Stimulated activated CD8-positive, alpha-beta memory T cell treated with anti-CD3 and anti-CD28 coated beads, Interleukin-7, amount 100 ng/mL, for 24 hours (primary cell): ENCODE data around the gene TSSC4.
A peak's percentile ranks its signal among the peaks of the same experiment; 100 is the strongest.

ENCODE experiments used
- DNase-seq: peaks from one replicate; pipeline ENCODE4 v3.0.0-alpha.2; 2020; ENCODE audit warnings: low read depth

Gene TSSC4

DNA sequence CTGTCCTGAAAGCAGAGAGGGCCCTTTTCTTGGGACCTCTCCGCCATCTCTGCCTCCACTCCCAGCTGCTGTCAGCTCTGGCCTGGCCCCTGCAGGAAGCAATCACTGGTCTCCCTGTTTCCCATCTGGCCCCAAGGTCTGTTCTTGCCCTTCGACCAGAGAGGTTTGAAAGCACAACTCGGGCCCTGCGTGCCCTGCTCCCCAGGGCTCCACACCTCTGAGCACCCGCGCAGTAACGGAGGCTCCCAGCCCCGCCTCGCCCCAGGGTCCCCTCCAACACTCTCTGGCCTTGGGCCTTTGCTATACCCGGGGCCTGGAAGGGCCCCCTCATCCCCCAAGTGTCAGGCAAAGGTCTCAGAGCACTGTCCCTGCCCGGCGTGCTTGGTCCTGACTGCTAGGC, 31.2 kb upstream of the TSSC4 start:
- DNase-seq: no peak

DNA sequence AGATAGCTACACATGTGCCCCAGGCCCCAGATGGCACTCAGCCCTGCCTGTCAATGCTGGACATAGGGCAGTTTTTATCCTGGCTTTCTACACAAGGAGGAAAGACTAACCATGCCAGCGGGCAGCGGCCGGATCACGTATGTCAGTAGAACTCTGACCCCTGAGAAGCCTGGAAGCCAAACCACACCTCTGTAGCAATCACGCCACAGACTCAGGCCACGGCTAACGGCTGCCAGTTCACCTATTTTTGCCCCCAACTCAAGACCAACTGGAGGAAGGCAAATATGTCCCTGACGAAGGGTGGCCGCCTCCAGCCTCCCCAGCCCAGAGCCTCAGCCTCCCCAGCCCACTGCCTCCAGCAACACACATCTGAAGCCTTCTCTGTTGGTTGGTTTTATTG, 30.7 kb upstream of the TSSC4 start:
- DNase-seq: no peak

DNA sequence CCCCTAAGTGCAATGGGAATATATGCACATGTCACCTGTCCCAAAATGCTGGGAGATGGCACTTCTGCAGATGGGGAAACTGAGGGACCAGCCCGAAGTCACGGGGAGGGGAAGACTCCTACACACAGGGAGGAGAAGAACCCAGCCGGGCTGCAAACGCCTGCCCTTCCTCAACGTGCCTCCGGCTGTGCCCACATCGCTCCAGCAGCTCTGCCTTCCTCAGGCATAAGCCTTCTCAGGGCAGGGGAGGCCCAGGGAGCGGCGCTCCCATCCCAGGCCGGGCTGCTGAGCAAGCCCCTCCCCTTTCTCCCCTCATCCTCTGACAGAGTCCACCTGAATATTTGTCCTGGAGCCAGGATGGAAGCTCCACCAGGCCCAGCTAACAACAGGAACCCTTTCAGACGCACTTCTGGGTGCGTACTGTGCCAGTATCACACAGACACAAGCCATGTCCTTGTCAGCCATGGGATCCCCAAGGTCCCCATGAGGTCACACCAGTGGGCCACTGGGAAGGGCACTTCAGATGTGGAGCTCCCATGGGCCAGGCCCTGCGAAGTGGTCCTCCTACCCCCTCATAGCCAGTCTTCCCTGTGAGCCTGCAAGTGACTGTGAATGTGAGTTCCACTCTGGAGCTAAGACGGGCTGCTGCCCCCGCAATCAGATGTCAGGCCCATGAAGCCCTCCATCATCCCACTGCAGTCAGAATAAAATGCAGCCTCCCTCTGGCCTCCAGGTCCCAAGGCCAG, 25.9 kb upstream of the TSSC4 start:
- no peak for DNase-seq

DNA sequence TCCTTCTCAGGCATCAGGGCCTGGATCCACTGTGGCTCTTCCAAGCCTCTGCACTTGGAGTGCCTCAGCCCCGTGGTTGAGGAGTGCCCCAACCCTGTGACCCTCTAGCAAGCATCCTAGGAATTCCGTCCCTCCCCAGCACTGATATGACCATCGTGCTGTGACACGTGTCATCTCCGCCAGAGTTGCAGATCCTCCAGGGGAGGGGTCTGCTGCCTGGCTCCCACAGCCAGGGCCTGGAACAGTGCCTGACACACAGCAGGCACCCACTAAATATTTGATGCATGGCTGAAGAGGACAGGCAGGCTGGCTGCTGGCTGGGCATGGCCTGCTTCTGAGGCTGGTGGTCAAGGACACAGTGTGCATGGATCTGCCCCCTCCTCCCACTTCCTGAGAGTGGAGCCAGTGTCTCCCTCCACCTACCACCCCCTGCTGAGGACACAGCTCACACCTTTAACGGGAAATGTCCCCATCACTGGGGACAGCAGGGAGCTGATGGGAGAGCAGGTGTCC, 25.2 kb upstream of the TSSC4 start:
- DNase-seq: no peak

DNA sequence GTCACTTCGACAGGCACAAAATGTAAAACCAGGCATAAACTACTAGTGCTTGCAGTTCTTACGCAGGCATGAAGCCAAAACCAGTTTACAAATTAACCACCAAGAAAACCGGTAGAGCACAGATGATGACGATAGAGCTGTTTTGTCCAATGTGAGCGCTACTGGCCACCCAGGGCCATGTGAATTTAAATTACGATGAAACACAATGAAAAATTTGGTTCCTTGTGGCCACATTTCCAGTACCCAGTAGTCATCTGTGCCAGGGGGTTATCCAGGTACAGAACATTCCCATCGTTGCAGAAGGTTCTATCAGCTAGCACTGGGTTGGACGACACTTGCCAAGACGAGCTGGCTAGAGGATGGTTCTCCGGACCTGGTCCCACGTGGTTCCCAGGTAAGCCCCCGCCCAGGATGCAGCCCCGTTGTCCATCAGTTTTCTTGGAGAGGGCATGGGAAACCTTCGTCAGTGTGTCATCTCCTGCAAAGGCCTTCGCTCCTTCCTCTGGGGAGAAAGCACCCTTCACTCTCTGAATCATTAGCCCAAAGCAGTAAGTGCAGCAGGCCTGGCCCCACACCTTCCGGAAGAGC, 24.5 kb upstream of the TSSC4 start:
- DNase-seq: no peak

DNA sequence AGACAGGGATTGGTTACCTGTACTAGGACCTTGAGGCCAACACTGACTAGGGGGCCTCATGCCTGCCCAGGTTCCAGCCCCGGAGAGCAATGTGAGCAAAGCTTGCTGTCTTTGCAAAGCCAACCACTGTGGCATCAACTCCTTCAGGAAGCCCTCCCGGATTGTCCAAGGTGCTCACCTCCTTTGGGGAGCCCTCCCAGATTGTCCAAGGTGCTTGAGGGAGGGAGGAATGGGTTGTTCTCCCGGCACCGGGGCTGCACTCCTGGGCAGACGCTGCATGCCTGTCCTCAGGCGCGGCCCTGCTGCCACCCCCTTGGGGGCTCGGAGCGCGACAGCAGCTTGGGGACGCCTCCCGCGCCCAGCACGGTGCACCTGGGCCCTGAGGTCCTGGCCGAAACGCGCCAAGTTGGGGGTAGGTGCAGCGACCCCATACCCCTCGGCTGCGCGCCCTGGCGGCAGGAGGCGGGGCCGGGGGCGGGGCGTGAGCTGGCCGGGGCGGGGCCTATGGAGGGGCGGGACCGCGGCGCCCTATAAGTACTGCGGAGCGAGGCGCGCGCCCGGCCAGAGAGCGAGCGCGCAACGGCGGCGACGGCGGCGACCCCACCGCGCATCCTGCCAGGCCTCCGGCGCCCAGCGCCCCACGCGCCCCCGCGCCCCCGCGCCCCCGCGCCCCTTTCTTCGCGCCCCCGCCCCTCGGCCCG, 23.6 kb upstream of the TSSC4 start, which contains the start of gene CD81:
CD81 (plus strand) TSS at position 560 of the 701 bp plus-strand sequence. CDS start 240 bp downstream, outside the sequence.
- DNase-seq: peak; percentile 33

DNA sequence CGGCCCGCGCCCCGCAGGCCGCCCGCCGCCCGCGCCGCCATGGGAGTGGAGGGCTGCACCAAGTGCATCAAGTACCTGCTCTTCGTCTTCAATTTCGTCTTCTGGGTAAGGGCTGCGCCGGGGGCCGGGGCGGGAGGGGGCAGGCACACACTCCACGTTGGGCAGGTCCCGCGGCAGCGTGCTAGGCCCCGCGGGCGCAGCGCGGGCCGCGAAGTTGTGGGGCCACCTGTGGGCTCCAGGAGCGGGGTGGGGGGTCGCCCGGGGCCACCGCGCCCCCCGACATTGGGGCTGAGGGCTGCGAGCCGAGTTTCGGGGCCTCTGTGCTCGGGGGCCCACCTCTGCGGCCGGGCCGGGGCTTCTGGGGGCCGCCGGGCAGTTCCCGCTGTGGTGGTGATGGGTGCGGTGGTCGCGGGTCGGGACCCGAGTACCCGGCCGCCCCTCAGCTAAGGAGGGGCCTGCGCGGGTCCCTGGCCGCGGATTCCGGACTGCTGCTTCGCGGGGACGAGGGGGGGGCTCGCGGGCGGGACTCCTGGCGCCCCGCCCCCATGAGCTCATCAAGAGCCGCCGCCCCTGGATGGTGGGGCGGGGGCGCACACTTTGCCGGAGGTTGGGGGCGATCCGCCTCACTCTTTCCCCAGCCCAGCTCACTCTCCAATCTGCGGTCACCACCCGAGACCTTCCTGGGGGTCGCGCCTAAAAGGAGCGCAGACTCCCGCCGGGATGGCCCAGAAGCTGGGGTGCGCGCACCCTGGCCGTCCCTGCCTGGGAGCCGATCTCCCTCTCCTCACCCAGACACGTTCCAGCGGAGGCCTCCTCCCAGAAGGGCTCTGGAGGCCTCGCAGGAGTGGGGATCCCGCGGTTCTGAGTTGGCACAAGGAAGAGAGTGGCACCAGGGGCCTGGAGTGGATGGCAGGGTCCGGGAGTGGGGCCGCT, 22.8 kb upstream of the TSSC4 start:
- no peak for DNase-seq

DNA sequence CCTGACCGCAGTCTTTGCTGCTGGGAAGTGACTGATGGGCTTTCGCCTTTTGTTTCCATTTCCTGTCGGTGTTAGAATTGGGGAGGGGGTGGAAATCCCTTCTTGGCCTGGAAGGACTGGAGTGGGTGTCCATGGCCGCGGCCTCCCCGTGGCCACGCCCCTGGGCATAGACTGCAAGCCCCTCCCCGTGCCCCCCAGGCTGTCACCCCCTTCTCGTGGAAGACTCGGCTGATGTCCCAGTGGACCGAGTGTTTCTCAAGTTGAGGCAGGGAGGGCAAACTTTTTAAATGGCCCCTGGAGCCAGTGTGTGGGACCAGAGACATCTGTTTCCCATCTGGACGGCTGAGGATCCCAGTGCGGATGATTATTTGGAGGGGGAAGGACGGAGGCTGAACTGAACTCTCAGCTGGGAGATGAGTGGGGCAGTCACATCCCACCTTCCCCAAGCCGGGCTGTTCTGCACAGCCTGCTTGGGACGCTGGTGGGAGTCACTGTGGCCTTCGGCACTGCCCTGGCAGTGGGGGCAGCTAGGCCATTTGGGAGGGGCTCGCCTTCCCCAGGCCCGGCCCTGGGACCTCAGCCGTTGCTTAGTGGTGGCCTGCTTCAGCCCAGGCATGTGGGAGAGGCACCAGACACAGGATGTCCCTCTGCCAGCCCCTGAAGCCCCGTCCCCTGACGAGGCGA, 21.9 kb upstream of the TSSC4 start:
- DNase-seq: no peak

DNA sequence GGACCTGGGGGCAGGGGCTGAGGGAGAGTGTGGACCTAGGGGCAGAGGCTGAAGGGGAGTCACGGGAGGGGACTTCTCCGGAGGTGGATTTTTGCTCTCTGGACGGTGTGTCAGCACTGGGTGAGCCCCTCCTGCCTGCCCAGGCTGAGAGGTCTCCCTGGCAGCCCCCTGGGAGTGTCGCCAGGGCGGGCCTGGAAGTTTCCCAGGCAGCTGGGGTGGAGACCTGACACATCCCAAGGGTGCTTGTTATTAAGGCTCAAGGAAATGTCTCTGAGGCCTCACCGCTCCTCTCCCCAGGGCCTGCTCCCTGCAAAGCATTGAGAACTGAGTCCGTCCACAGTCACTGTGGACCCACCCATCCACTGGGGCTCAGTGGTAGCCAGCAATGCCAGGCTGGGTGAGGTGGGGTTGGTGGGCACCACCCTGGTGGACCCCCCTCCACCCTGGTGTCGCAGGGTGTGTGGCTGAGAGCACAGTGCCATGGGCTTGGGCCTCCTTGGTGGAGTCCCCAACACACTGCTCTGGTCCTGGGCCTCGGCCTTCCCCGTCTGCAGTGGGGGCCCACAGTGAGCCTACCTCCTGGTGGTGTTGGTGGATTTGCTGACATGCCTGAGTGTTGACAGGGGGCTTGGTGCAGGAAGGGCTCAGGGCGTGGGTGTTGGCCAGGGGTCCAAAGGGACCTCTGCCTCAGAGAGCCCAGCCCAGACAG, 20.9 kb upstream of the TSSC4 start:
- no peak for DNase-seq

DNA sequence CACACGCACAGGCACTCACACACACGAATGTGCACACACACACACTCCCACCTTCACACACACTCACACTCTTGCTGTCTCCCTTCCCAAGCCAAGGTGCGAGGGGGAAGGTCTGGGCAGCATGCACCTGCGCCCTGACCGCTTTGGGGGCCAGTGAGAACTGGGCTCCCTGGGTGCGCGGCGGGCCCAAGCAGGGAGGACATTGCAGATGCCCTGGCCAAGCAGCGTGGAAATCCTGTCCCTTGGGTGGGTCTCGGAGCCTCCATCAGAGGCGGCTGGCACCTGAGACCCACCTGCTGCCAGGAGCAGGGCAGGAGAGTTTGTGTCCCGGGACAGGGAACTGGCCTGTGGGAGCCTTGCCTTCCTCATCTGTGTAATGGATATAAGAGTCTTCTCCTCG, 20.2 kb upstream of the TSSC4 start:
- DNase-seq: no peak

DNA sequence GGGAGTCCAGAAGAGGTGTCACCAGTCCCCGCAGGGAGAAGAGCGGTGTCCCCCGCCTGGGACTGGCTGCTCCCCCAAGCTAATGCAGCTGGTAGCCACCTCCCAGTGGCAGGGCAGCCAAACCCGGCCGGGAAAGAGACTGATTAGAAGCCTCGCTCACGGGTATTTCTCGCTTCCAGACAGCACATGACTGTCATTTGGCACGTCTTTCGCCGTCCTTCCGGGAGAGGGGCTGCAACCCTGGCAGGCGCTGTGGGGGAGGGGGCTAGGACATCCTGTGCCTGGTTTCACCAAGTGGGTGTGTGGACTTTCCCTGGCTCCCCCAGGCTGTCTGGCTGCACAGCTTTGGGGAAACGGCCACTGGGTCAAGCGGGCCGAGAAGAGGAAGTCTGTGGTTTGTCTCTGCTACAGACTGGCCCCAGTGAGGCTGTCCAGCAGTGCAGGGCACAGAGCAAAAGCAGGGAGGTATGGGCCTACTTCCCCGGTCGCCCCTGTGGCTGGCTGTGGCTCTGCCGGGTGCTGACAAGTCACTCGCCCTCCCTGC, 19.7 kb upstream of the TSSC4 start:
- DNase-seq: no peak

DNA sequence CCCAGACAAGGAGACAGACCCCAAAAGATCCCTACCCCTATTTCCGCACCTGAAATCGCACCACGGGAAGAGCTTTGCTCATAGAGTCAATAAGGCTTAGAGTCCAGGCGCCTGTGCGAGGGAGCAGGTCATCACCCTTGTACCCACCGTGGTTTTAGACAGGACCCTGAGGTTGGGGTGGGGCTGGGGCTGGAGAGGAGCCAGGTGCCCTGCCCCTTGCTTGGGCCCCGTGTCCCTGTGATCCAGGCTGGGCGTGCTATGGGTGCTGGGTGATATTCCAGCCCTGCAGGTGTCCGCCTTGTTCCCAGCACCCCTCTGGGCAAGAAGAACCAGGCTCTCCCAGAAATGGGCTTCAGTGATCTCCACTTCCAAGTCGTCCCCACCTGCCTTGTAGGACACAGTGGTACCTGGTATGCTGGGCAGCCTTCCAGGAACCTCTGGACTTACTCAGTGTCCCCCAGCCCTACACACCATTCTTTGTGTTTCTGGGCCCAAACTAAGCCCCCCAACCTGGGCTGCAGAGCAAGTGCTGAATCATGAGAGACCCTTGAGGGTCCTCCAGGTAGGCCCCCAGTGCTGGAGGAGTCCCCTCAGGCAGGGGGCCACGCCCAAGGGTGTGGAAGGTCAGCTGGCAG, 18.9 kb upstream of the TSSC4 start:
- DNase-seq: no peak

DNA sequence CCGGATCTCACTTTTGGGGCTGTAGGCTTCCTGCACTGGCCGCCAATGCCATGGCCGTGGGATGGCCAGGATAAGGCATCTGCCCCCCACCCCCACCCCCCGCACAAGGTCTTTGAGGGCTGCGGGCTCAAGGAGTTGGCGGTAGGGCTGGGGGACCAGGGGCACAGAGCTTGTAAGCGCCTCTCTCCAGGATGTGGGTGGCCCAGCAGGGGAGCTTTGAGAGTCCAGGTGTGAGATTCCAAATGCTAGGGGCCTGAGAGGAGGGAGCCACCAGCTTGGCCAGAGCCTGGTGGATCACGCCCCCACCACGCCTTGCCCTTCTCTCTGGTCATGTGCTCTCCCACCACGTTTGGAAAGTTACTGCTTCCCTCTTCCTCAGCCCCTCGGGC, 18.4 kb upstream of the TSSC4 start:
- no peak for DNase-seq

DNA sequence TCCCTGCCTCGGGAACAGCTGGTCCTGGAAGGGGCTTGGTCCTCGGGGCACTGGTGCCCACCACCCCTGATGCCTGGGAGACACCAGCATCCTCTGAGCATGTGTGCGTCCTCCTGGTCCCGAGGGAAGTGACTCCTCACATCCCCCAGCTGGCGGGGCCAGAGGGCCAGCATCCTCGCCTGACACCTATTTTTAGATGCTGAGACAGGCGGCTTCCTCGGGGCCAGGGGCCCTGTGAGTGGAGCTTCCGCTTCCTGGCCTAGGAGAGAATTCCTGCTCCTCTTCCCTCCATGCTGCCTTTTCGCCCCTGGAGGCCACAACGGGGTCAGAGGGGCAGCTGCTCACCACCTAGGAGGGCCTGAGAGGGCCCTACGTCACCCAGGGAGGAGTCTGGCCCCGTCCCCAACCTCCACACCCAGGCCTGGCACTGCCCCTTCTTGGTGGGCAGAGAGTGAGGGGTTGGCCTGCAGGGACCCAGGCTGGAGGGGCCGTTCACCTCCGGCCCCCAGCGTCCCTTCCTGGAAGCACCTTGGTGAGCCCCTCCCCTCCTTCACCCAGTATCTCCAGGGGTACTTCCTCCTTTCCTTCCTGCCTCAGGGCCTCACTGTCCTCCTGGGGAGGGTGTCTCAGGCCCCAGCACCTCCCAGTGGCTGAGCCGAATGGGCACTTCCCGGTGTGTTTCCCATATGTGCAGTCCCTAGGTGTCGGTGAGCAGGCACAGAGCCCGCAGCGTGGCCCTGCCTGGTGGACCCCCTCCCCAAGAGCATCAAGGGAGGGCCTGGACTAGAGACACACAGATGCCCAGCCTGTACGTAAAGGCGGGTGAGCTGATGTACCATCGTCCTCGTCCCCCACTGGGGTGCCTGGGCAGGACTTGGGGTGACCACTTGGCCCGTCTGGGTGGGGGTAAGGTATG, 17.4 kb upstream of the TSSC4 start:
- DNase-seq: no peak

DNA sequence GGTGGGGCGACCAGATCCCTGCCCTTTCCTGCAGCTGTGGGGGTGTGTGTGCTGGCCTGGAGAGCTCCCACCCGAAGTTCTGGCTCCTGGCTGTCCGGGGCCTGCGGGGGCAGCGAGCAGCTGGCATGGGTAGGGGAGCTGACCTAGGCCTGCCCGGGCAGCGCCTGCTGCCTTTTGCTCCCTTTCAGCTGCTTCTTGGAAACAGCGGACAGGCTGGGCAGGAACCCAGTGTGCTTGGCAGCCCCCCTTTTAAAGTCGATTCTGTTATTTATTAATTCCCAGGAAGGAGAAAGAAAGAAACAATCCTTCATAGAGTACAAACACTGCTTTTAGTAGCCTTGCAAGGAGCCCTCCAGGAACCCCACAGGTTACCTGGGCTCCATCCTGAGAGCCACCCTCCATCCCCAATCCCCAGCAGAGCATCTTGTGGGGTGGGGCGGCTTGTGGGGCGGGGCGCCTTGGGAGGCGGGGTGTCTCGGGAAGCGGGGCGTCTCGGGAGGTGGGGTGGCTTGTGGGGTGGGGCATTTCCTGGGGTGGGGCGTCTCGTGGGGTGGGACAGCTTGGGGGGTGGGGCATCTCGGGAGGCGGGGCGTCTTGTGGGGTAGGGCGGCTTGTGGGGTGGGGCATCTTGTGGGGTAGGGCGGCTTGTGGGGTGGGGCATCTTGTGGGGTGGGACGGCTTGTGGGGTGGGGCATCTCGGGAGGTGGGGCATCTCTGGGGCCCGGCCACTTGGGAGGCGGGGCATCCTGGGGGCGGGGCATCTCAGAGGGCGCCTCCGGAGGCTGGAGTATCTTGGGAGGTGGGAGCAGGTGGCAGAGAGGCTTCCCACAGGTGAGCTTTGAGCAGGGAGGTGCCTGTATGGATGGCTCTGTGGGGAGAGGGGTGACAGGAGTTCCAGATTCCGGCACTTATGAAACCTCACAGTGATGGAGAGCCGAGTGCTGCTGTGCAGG, 16.4 kb upstream of the TSSC4 start:
- no peak for DNase-seq

DNA sequence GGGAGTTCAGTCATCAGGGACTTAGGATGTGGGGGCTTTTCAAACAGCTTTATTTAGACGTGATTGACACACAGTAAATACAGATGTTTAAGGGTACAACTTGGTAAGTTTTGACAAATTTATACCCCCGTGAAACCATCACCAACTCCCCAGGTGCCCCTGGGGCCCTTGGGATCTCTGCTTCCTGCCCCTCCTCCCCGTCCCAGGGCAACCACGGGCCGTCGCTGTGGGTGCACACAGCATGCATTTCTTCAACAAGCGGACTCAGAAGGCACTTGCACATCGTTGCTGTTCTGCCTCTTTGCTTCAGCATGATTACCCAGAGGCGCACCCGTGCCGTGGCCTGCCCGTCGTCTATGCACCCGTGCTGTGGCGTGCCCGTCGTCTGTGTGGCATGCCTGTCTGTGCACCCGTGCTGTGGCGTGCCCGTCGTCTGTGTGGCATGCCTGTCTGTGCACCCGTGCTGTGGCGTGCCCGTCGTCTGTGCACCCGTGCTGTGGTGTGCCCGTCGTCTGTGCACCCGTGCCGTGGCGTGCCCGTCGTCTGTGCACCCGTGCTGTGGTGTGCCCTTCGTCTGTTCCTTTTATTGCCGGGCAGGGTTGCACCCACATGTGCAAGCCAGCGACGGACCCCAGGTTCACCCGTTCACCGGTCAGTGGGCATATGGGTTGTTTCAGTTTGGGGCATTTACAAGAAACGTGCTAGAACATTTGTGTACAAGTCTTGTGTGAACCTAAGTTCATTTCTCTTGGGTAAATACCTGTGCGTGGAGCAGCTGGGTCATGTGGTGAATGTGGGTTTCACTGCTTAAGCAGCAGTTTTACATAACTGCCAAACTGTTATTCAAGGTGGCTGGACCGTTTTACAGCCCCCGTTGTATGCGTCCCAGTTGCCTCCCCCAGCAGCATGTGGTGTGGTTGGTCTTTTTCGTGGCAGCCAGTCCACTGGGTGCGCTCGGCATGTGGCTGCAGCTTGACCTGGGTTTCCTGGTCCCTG, 15.1 kb upstream of the TSSC4 start:
- no peak for DNase-seq
